GM21717 (cell line): ENCODE data around the gene CCR8.
"Not testable (repeated sequence)": the region's sequence is repeated elsewhere in the genome, so short reads cannot be mapped to it uniquely, and the experiment has no call there.

Experiments
- ATAC-seq: cut with Tn5 transposase; IDR thresholded peaks from one replicate; pipeline ENCODE4 v1.9.1; 2021; ENCODE audit warnings: mild to moderate bottlenecking, moderate library complexity; ENCODE audit not compliant: unreplicated experiment

CCR8 gene

DNA sequence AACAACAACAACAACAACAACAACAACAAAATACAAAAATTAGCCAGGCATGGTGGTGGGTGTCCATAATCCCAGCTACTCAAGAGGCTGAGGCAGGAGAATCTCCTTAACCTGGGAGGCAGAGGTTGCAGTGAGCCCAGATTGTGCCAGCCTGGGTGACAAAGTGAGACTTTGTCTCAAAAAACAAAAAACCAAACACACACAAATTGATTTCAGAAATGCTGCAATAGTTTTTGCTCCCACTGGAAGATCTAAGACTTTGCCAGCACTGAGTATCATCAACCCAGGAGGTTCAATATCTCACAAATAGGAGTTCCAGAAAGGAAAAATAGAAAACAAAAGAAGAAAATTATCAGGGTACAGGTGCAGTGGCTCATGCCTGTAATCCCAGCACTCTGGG lies 16.2 kb upstream of the CCR8 start:
- ATAC-seq, result no peak

DNA sequence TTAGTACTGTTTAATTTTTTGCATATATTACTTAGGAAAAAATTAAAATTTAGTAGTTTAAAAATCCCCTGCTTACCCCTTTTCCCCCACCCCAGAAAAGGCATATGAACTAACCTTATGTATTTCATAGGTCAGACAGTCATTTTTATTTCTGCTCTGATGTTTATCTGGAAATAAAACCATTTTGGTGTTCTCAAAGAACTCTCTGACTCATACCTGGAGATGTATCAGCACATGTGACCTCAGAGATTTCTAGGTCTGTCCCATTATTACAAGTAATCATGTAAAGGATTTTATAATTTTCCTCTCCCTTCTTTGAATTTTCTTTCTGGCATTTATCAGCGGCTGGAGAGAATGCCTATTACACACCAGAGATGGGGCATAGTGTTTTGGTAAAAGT lies 14.1 kb upstream of the CCR8 start:
- no peak for ATAC-seq

DNA sequence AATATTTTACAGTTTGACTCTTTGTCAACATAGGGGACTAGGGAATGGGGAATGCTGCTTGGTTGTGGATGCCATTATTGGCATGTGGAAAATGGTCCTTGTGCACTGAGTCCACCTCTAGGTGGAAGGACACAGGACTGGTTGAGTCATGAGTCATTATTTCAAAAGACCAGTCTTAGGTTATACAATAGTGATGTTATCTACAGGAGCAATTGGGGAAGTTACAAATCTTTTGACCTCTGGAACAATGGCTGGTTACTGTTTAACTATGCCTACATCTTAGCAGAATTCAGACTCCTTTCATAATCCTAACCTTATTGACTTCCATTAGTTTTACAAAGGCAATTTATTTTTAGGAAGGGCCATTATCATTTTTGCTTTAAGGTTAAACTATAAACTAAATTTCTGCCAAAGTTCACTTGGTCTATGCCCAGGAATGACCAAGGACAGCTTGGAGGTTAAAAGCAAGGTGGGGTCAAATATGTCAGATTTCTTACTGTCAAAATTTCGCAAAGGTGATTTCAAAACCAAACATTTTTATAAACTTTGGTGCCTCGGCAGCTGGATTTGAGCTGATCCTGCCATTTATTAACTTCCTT lies 11.8 kb upstream of the CCR8 start:
- ATAC-seq, result no peak

DNA sequence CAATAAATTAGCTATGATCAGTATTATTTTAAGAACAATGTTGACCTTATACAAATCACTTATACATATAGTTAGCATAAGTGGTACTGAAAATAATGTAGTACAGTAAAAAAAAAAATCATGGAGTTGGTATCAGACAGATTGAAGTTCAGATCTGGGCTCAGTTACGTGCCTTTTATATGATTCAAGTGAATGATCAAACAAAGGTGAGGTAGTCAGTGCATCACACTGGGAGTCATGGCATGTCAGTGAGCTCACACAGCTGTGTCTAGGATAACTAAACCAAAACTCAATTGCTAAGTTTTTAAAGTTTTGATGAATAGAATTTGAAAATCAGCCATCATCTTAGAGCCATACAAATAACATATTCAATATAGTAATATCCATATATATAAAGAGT lies 11.2 kb upstream of the CCR8 start:
- no peak for ATAC-seq

DNA sequence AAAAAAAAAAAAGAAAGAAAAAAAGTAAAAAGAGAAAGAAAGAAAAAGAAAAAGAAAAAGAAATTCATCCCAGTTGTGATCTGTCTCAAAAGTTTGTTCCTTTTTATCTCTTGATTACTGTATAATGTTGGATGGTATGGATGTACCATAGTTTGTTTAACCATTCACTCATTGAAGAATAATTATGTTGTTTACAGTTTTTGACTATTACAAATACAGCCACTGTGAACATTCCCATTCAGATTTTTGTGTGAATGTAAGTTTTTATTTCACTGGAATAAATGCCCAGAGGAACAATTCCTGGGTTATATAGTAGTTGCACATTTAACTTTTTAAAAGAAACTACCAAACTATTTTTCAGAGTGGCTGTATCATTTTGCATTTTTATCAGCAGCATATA lies 10.3 kb upstream of the CCR8 start:
- ATAC-seq, result no peak

DNA sequence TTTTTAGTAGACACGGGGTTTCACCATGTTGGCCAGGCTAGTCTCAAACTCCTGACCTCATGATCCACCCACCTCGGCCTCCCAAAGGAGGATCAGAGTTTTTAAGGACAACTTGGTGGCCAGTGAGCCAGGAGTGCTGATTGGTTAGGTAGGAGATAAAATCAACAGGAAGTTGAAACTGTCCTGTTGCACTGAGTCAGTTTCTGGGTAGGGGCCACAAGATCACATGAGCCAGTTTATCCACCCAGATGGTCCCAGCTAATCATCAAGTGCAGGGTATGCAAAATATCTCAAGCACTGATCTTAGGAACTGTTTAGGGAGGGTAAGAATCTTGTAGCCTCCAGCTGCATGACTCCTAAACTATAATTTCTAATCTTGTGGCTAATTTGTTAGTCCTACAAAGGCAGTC lies 7.9 kb upstream of the CCR8 start:
- not testable (repeated sequence) for ATAC-seq

DNA sequence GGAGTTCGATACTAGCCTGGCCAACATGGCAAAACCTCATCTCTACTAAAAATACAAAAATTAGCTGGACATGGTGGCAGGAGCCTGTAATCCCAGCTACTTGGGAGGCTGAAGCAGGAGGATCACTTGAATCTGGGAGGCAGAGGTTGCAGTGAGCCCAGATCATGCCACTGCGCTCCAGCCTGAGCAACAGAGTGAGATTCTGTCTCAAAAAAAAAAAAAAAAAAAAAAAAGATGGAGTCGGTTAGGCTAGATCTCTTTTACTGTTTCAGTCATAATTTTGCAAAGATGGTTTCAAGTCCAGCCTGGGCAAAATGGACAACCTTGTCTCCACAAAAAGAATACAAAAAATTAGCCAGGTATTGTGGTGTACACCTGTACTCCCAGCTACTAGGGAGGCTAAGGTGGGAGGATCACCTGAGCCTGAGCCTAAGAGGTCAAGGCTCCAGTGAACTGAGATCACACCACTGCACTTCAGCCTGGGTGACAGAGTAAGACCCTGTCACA lies 7.2 kb upstream of the CCR8 start:
- not testable (repeated sequence) for ATAC-seq

DNA sequence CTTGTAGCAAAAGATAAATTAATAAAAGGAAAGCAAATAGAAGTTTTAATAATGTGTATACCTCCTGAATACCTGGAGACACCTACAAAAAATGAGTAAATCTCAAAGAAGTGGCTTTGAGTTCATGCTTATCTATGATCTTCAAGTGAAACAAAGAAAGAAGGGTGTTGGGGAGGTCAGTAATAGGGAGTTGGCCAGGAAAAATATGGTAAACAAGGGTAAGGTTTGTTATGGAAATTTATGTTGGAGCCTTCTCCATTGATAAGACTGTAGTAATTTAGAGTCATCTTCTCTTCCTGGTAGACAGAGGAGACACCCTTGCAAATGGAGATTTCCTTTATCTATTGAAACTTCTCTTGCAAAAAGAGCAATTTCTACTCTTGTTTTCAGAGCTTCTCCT lies 6.6 kb upstream of the CCR8 start:
- no peak for ATAC-seq

DNA sequence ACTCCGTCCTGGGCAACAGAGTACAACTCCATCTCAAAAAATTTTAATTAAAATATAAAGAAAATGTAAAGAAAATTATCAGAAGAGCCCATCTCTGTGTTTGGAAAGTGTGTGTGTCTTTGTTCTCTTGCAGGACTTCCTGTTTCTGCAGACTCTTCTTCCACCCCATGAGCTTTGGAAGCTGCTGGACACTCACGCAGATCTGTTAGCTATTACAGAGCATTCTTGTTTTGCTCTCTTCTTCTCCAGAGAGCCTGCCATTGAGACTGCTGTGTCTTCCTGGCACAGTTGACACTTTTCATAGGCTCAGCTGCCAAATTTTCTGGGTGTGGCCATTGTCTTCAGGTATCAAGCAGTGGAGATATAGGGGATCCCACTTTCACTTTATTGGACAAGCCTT lies 6.0 kb upstream of the CCR8 start:
- ATAC-seq, result no peak

DNA sequence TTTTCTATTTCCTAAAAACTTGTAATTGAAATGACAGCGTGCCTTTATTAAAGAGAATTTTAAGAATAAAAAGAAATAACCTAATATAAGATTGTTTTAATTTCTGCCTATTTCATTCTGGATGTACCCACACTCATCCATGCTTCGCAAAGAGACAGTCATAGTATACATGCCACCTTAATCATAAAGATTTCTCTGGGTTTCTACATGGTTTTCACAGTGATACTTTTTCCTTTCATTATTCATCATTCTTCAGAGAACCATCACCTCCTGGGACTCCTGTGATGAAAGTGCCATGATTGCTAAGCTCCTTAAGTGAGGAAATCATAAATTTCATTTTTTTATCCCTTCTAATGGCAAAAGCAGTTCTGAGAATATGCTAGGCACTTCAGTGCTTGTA lies 4.3 kb upstream of the CCR8 start:
- no peak for ATAC-seq

DNA sequence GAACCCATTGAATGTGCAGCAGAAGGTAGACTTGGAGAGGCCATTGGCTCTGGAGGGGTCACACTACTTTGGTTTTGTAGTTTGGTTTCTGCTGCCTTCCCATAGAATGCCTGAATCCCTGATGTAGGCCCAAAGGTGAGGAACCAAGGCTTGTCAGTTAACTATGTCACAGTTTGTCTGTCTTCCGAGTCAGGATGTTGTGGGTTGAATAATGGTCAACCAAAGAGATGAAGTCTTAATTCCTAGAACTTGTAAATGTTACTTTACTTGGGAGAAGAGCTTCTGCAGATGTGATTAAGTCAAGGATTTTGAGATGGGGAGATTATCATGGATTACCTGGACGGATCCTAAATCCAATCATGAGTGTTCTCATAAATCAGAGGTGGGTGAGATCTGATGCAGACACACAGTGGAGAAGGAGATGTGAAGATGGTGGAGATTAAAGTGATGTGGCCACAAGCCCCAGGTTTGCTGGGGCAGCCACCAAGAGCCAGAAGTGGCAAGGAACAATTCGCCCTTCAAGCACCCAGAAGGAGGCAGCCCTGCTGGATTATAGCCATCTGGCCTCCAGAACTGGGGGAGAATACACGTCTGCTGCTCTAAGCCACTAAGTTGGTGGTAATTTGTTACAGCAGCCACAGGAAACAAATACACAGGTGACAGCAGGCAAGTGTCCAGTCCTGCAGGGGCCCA lies 2.3 kb upstream of the CCR8 start:
- ATAC-seq, result no peak

DNA sequence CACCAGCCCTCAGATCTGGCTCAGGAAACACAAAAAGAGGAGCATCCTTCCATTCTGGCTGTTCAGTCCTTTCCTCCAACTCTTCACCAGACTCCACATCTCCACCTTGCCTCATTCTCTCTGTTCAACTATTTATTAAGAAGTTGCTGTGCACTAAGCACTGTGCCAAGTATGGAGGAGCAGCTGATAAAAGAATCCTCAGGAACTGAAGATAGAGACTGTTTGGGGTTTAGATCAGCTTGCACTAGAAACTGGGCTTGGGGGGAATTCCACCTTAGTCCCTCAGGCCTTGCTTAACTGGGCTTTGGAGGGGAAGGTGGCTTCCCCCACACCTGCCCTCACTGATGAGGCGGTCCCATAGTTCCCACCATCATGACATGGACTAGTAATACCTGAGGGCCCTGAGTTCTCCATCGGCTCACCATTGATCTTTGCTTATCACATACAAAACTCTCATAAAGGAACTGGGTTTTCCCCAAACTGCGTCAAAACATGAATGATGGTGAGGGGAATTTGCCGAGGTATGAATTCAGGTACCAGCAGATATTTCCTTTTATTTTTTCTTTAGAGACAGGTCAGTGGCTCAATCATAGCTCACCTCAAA lies 1.7 kb upstream of the CCR8 start:
- ATAC-seq, result peak; percentile 76

DNA sequence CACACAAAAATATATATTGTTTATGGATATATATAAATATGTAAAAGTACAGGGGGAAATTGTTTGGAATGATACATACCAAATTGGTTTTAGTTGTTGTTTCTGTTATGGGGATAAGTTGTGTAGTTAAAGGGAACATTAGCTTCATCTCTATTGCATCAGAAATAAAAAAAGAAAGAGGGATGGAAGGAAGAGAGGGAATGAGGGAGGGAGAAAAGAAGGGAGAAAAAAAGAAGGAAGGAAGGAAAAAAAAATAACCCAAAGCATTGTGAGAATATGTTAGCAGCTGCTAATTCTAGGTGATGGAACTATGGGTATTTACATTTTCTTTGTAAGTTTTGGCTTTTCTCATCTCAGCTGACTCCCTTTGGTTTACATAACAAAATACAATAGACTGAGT lies 1.3 kb downstream of the CCR8 start:
- no peak for ATAC-seq

DNA sequence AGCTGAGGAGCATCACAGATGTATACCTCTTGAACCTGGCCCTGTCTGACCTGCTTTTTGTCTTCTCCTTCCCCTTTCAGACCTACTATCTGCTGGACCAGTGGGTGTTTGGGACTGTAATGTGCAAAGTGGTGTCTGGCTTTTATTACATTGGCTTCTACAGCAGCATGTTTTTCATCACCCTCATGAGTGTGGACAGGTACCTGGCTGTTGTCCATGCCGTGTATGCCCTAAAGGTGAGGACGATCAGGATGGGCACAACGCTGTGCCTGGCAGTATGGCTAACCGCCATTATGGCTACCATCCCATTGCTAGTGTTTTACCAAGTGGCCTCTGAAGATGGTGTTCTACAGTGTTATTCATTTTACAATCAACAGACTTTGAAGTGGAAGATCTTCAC lies 3.0 kb downstream of the CCR8 start:
- ATAC-seq, result no peak

DNA sequence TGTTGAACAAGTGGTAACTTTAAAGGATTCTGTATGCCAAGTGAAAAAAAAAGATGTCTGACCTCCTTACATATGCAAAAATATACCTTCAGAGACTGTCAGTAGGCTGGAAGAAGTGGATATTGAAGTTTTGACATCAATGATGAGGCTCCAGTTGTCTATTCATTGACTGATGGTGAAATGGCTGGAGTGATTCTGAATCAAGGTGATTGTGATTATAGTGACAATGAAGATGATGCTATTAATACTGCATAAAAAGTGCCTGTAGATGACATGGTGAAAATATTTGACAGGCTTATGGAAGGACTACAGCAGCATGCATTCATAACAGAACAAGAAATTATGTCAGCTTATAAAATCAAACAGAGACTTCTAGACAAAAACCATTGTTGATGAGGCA lies 4.1 kb downstream of the CCR8 start:
- ATAC-seq, result no peak

DNA sequence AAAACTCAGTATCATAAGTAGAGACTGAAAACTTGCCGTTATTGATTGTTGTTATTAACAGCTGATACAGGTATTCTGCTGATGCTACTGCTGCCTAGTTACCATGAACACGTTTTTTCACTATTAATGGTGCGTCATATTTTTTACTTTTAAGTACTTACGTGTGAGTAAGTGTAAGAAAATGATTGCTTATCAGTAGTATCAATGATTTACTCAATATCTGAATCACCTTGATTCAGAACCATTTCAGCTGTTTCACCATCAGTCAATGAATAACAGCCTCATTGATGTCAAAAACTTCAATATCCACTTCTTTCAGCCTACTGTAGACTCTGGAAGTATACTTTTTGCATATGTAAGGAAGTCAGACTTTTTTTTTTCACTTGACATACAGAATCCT lies 4.7 kb downstream of the CCR8 start:
- no peak for ATAC-seq

DNA sequence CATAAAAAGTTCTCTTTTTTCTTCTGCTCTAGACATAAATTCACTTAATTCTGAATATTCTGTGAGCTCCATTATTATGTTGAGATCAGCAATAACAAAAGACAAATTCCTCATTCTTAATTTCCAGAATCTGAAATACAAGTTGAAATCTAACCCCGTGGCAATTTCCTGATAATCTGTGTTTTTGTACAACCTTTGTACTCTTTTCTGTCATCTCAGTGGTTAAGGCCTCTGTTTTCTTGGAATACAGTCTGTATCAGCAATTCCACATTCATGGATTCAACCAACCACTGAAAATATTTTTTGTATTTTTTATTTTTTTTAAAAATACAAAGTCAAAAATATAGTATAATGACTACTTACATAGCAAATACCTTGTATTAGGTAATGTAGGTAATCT lies 8.7 kb downstream of the CCR8 start:
- no peak for ATAC-seq

DNA sequence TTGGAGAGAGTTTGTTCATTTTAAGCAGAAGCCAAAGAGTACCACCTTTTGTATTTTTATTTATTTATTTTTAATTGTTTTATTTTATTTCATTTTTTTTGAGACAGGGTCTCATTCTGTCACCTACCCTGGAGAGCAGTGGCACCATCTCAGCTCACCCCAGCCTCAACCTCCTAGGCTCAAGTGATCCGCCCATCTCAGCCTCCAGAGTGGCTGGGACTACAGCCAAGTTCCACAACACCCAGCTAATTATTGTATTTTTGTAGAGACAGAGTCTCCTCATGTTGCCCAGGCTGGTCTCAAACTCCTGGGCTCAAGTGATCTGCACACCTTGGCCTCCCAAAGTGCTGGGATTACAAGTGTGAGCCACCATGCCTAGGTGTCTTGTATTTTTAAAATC lies 9.6 kb downstream of the CCR8 start:
- ATAC-seq, result no peak

DNA sequence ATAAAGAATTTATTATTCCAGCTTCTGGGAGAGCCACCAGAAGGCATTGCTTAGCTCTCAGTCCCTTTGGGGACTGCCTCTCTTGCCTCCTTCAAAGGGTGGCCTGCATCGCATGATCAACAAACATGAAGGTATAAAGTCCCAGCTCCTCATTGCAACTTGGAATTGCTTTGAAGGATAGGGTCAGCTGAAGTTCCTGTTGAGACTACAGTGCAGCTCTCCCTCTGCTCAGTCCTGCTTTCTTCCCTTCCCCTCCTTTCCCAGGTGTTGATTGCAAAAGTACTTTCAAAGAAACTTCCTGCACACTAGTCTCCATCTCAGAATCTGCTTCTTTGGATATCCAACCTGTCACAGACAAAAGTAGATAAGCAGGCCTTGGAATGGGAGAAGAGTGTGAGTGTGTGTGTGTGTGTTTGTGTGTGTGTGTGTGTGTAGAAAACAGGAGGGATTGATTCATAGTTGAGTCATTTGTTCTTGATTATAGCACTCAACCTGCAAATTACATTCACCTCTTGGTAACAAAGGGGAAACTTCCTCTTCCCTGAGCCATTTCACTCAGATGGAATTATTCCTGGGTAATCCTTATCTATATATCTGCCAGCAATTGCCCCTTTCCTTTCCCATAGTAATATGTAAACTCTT lies 13.7 kb downstream of the CCR8 start:
- ATAC-seq, result no peak

DNA sequence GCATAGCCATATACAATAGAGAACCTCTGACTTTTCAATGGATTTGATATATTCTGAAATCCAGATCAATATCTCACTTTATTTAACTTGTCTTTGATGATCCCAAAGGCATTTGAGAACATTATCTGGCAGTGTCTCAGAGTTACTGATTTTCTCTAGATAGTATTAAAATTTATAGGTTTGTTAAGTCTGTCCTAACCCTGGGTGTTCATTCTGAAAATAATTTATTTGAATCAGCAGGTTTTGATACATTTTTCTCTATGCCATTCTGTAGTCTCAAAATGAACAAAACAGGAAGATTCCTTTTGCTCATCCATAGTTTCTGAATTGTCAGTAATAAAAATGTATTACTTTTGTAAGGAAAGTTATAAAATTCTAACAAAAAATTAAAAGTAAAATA lies 14.3 kb downstream of the CCR8 start:
- no peak for ATAC-seq

DNA sequence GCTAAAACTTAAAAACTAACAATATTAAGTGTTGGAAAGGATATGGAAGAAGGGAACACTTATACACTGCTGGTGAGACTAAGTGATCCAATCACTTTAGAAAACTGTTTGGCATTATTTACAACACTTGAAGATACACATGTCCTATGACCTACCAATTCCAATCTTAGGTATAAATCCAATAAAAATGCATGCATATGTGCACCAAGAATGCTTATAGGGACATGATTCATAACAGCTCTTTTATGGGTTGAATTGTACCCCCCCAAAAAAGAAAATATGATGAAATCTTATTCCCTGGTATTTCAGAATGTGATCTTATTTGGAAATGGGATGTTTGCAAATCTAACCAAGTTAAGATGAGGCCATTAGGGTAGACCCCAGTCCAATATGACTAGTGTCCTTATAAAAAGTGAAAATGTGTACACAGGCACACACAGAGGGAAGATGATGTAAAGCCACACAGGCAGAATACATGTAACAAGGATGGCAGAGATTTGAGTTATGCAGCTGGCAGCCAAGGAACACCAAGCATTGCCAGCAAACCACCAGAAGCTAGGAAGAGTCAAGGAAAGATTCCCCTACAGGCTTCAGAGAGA lies 15.3 kb downstream of the CCR8 start:
- no peak for ATAC-seq
